Activated CD8-positive, alpha-beta memory T cell treated with anti-CD3 and anti-CD28 coated beads for 48 hours (primary cell): ENCODE measurements around the gene CEP112.

Experiments used
- DNase-seq, 3 experiments: peaks; one replicate each; pipeline ENCODE4 v3.0.0-alpha.2; 2020; ENCODE audit warnings: low read depth in 2 of 3, low spot score in 2 of 3

Gene CEP112

DNA sequence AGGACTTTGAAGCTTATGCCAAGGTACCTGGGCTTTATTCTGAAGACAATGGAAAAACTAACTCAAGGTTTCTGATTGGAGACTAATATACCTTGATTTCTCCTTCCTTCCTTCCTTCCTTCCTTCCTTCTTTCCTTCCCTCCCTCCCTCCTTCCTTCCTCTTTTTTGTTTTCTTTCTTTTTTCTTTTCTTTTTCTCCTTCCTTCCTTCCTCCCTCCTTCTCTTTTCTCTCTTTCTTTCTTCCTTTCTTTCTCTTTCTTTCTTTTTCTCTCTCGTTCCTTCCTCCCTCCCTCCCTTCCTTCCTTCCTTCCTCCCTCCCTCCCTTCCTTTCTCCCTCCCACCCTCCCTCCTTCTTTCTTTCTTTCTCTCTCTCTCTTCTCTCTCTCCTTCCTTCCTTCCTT, 531.9 kb downstream of the CEP112 start:
- no peak for DNase-seq

DNA sequence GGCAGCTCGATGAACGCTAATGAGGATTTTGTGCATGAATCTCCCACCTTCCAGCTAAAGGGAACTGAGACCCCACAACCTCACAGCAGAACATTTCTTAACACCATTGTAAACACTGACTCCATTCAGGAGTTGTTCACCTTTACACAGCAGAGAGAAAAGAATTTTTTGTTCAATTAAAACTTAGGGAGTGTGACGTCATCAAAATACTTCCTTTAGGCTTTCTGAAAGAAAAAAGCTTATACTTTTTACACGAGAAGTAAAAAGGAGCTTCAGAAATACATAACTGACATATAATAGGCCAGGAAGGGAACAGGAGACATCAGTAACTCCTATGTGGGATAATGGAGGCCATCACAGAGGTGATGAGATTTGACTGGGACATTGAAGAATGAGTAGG, 532.4 kb downstream of the CEP112 start:
- DNase-seq: no peak

DNA sequence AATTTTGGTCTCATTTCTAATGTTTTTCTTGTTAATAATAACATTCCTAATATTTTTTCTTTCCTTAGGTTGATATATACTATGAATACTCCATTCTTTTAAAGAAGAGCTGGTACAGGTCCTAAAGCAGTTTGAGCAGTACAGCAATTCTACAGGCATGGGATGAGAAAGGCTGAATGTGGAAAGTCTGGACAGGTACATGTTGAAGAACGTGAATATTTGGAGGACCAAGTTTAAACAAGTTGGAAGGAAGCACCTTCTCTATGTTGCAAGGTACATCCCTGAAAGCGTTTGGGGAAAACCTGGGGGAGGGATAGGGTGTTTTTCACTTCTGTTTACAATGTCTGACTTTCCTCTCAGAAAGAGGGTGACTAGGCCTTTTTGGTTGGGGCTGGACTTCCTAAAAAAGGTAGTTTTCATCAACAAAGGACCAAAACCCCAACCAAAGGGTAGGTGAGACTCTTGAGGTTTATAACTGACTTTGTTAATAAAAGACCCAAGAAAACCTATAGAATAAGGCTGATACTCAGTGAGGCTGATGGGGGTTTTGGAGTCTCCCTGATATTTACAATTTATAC, 534.6 kb downstream of the CEP112 start:
- DNase-seq: no peak

DNA sequence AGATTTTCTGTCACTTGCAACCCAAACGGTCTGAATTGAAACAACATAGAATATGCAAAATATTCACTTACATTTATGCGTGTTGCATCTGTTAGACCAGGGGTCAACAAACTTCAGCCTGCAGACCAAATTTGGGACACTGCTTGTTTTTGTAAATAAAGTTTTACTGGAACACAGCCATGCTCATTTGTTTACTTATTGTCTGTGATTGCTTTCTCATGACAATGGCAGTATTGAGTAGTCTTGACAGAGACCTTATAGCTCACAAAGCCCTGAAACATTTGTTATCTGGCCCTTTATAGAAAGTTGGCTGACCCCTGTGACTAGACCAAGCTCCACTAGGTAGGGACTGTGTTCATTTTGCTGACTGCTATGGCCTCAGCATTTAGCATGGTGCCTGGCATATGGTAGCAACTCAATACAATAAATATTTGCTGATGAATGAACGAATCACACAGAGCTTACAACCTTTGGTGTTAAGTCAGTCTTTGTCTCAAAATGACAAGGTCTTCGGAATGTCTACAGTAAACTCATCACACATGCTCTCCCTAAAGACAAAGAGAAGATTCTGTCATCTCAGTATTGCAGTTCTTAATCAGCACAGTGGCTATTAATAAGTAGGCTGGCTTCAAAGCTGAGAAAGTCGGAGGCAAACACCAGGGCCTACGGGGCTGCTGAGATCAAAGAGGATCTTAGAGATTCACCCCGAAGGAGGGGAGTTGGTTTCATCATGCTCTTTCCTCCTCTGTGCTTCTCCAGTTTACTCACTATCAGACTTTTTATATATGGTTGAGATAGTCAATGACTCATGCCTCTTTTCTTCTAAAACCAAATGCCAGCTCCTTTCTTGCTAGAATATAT, 535.3 kb downstream of the CEP112 start:
- peak in 1 of 3 experiments; percentile 18 for DNase-seq

DNA sequence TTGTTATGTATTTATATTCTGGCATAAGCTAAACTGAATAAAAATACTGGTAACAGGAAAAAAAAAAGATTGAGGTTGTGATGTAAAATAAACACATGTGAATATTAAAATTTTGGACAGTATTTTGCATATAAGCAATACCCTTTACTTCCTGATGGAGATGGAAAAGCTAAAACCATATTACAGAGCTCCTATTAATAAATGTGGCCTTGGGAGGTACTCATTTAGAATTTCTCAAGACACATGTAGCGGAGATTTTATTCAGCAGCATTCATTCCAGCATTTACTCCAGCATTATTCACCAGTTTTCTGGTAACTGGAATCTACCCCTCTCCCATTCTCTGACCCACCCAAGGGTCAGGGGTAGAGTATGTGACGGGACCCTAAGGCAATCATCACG, 536.2 kb downstream of the CEP112 start:
- no peak for DNase-seq

DNA sequence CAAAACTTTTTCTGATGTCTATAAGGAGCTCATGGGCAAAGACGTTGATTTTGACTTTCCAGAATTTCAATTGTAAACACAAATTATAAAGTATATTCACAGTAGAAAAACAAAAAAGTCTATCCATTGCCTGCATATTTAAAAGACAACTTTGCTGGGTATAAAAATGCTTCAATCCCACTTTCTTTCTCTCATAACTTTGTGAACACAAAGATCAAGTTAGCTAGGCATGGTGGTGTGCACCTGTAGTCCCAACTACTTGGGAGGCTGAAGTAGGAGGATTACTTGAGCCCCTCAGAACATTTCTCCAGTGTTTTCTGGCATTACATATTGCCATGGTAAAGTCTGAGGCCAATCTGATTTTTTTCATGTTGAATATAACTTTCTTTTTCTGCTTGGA, 547.4 kb downstream of the CEP112 start:
- no peak for DNase-seq

DNA sequence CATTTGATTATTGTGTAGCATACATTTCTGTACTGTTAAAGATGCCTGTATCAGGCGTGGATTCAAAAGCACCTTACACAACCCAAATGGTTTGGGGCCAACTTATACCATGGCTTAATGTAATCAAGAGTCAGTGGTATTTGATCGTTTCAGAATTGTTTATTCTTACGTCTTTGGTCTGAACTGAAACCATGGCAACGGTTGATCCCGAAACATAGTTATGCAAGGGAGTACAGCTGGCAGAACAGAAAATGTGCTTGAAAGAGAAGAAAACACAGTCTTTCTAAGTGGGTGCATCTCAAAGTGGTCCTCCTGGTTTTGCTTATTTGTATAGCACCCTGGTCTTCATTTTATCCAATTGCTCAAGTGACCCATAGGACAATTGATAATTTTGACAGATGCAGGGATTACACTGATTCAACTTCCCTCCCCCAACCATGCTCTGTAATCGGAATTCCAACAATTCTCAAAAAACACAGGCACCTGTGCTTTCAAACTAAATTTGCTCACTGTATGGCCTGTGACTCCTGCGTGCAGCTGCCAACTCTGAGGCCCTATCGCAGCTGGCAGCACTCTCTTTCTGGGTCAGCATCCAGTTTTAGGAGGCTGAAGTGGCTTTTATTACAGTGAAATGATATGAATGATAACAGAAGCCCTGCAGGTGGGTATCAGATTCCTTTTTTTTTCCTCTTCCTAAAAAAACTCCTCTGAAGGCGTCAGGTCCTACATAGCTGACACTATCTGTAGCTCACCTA, 553.5 kb downstream of the CEP112 start:
- DNase-seq: no peak

DNA sequence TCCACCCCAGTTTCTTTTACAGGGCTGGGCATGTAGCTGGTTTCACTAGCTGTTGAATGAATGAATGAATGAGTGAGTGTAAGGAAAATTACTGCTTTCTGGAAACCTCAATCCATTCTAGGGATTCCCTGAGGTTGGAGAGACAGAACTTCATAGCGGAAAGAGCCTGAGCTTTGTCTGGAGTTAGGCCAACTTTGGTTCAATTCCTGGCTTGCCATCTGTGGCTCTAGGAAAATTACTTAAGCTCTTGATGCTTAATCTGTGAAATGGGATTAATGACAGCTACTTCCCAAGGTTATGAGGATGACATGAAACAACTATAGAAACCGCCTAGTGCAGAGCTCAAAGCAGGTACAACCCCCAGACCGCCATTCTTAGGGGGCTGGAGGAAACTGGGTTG, 554.1 kb downstream of the CEP112 start:
- no peak for DNase-seq

DNA sequence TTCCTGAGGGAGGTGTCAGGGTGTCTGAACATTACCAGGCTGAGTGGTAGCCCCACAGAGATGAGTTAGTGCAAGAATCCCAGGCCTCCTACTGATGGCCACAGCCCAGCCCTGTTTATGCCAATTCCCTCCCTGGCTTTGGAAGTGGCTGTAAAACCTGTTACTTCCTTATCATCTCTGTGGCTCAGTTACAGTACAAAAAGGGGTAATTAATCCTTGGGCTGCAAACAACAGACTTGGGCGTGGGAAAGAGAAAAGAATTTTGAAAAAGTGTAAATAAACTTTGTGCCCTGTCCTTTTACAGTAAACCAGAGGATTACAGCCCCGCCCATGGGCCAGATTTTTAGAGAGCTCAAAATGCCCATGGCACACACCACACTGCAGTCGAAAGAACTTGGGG, 557.4 kb downstream of the CEP112 start:
- DNase-seq: no peak

DNA sequence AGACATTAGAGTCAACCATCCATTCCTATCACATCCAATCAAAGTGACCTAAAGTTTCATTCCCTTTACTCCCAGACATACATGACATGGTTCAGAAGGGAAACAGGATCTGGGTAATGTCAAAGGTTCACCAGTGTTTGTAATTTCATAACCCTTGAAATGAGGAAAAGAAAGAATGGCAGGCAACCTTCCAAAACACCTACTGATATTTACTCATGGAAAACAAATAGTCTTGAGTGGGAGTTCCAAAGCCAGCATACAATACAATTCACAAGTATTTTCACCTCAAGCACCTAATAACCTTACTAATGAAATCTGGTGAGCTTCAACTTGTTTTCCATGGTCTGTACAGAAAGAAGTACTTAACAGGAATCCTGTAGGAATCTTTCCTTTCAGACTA, 557.9 kb downstream of the CEP112 start:
- DNase-seq: no peak

DNA sequence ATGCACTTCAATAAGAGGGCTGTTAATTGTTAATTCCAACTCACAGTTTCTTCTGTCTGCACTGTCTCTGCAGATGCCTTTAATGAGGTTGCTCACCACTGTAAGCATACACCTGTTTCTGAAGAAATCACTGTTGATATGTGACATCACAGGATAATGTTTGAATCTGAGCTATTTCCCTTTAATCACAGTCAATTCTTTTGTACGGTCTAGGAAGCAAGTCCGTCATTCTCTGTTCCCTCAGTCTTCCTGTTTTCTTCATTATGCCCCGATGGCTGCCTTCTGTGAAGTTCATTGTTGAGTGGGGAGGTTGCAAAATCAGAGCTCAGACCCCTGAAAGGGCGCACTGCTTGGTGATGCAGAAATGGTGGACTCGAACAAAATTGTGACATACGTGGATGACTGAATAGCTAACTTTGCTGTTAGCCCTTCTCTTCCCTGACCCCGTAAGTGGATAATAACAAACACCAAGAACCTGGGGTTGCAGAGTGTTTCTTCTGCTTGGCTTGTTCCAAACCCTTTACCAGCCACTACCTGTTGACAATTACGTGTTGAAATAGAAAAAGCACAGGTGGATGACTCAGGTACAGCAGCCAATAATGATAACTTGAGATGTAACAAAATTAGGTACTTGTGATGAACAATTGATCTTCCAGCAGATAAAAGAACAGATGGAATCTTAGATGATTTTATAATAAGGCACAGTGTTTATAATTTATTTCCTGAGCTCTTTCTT, 558.6 kb downstream of the CEP112 start:
- no peak for DNase-seq

DNA sequence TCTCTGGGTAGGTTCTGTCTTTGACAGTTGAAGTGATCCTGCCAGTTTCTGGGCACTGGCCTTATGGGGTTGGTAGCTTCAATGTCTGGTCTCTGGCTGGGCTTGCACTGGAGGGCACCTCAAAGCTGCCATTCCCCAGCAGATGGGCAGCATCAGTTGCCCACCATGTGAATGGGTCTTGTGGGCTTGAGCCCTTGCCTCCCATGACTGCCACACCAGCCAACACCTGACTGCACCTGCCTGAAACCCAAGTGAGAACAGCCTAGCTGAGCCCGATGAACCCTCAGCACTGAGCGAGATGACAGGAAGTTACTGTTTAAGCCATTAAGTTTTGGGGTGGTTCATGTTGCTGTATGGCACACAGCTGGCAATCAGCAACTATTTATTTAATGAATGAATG, 561.4 kb downstream of the CEP112 start:
- no peak for DNase-seq

DNA sequence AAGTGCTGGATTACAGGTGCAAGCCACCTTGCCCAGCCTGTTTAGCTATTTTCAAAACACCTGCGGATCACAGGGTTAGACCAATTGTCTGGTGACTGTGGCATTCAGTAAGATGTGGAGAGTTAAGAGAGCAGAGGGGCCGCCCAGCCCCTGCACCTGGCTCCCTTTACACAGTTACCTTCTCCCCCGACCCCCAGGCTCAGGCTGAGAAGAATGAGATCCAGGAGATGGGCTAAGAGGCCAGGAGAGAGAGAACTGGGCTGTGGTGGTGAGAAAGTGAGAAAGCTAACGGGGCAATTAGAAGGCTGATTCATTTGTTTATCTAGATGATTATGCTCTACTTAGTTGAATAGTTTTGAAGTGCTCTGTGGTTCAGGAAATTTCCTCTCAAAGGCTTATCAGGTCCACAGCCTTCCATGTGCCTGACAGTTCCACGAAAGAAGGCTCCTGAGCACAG, 562.7 kb downstream of the CEP112 start:
- no peak for DNase-seq

DNA sequence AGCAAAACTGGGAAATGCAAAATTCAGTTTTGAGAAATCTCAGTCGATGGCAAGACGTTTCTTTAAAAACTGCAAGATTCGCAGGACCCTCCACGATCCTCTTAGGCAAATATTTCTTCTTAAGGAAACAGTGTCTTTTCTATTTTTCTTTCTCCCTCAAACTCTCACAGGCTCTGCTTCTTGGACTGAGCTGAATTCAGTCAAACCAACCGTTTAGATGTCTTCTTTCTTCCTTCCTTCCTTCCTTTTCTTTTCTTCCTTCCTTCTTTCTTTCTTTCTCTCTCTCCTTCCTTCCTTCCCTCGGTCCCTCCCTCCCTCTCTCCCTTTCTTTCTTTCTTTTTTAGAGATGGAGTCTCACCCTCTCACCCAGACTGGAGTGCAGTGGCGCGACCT, 563.3 kb downstream of the CEP112 start:
- DNase-seq: no peak

DNA sequence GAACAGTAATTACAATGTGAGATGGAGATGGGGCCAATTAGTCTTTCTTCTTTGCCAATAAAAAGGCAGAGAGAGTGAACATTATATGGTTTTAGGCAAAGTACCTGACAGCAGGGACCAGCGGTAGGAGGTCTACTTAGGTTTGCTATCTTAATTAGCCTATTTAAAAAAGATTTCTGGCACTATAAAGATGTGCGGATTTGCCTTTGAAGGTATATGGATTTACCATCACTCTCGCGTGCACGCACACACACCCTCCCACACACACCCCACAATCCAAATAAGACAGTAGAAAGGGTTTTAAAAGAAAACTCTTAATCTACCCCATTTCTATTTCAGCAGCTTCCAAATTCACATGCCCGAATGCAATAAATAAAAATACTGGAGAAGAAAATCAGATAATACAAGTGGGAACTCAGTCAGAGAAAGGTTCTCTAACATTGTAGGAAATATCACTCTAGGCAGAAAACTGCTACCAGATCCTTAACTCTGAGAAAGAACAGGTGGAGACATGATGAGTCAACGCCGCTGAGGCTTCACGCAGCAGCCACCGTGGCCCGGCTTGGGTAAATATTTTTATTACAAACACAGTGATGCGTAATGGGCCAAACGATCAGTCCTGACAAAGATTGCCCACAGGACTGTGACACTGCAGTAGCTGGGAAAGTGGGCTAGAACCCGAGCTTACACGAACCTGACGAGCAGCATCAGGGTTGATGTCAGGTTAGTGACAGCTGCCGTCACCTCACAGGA, 563.9 kb downstream of the CEP112 start:
- DNase-seq: no peak

DNA sequence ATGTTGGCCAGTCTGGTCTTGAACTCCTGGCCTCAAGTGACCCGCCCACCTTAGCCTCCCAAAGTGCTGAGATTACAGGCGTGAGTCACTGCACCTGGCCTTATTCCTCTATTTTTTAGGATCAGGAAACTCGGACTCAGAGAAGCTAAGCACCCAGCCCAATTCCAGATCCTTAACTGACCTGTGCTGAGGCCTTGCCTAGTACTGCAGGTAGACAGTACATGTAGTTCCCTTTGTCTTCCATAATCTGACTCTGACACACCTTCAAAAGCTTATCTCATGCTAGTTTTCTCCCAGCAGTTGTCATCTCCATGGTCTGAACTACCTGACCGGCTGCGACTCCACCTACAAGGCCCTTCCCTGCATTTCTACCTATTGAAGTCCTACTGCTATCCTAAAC, 564.8 kb downstream of the CEP112 start:
- DNase-seq: no peak

DNA sequence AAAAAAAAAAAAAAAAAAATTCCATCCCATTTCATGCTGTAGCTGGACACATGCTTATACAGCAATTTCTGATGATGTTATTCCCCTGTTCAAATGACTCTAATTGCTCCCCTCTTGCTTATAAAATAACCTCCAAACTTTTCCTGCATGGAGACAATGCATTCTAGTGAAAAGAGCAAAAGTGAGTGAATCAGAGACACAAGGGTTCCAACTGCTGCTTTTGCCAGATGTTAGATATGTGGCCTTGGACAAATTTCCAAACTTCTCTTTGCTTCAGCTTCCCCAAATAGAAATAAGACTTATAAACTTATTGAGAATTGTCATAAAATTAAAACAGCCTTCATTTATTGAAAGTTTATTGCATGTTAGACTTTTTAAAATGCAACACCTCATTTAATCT, 565.5 kb downstream of the CEP112 start:
- DNase-seq: no peak

DNA sequence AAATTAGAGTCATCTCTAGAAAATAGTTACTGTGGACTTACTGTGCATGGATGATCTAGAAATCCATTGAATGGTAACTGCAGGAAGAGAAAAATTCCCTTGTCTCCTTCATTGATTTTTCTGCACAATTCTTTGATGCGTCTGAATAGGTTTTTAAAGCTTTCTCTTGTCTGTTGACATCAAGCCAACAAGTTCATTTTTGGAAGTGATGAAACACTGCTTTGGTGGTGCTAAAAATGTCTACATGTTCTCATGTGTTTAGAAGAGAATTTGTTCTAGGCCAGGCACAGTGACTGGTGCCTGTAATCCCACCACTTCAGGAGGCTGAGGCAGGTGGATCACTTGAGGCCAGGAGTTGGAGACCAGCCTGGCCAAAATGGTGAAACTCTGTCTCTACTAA, 573.4 kb downstream of the CEP112 start:
- no peak for DNase-seq

DNA sequence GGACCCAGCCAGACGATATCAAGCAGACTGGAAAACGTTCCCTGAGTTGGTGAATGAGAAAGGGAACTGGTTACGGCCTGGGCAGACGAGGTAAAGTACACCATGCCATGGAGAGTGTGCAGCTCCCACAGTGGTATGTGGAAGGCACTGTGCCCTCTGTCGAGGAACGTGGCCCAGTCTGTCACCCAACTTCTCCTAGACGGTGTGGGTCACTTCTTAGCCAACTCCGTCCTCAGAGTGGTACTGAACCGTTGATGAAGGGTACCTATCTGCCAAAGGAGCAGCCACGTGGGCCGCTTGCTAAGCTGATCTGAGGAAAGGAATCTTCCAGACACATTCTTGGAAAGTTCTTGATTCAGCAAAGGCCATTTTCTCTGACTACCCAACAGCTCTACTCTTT, 574.4 kb downstream of the CEP112 start:
- no peak for DNase-seq

DNA sequence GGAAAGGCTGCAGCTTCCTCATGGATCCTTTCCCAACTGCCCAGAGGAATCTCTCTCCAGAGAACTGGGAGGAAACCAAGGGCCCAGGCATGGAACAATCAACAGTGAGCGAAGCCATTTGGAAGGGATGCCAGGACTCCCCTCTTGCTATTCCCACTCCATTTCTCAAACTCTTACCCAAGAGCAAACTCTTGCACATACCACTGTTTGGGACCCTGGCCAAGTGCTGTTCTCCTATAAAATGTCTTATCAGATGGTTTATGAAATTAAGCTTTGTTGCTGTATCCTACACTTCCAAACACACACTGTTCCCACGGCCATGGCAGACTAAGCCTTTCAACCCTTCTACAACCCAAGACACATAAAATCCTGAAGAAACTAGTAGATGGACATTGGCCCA, 582.2 kb downstream of the CEP112 start:
- DNase-seq: no peak

DNA sequence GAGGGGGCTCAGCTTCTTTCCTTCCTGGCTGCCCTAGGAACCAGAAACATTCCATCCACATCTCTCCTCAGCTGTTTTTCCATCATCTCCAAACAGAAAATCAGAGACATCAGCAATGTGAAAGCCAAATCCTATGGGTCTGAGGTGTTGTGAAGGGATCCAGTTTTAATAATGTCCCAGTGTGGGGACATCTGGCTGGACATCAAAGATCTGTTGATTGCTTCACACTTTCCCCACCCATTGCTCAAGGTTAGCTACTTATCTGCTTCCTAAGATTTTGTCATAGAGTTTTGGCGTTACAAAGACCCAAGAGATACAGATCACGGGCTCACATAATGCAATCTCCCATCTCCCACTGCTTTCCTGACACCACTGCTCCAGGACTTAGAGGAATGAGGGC, 582.6 kb downstream of the CEP112 start:
- DNase-seq: no peak
